ENCODE data around the gene ZNF217.
"Not testable (repeated sequence)": the region's sequence is repeated elsewhere in the genome, so short reads cannot be mapped to it uniquely, and the experiment has no call there.

ZNF217 gene

GRCh38 chr20:53581444-53582250 is 12.0 kb downstream of the ZNF217 start:
- DNase-seq, result no peak

- no peak for DNase-seq
Measured at GRCh38 chr20:53580376-53581111, 13.1 kb downstream of the ZNF217 start.

DNA sequence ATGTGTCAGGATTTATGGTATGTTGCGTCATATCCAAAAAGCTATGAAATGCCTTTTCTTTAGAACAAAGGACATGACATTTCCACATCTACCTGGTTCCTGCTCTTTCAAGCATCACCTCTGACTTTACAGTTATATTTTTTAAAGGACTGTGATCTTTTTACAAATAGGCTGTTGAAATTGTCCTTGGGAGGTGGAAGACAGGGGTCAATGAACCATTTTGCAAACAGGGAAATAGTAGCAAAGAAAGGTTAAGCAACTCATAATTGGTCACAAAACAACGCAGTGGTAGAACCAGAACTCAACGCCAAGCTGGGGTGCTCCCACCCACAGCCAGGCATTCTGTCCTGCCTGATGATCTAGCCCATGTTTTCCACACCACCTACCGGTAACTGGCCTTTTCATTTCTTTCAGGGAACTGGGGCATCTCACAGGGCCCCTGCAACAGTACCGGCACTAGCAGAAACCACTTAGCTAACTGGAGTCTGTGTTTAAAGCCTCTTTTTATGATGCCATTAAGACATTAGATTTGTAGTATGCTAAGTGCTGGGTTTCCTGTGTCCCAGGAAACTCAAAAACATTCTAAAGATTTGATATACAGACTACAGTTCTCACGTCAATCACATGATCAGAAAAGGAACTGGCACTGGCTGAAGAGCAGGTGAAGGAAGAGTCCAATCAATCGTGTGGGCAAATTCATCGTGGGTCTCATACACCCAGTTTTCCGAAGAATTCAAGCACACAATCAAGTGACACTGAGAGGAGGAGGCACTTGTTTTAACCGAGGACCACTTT is 13.9 kb downstream of the ZNF217 start:
- no peak for DNase-seq

GRCh38 chr20:53579266-53579580 is 14.4 kb downstream of the ZNF217 start:
- DNase-seq, result no peak

DNA sequence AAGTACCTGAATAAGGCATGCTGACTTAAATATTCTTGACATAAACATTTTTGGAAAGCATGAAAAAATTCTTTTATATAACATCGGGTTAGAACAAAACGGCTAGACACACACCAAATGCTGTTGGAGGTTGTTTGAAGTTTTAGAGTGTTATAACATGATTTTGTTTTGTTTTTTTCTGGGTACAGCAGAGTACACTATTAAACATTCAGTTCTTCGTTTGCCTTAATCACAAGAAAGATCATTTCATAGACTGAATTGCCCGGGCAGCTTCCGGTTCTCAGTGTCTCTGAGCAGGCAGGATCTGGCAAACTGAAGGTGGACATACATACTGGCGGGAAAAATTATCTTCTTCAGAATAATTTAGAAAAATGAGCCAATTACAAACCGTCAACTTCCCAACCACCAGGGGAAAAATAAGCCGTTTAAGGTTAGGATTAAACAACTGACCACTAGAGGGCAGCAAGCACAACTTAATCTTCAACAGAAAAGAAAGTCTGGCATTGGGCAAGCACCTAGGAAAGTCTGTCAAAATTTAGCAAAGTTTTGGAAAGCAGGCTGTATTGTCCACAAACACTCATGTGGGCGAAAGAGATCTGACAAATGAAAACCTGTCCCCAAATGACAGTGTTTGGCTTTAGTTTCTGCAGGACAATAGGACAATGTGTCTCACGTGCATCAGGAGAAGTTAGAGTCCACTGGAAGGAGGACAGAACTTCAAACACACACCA is 15.0 kb downstream of the ZNF217 start:
- peak; percentile 16 for DNase-seq

DNA sequence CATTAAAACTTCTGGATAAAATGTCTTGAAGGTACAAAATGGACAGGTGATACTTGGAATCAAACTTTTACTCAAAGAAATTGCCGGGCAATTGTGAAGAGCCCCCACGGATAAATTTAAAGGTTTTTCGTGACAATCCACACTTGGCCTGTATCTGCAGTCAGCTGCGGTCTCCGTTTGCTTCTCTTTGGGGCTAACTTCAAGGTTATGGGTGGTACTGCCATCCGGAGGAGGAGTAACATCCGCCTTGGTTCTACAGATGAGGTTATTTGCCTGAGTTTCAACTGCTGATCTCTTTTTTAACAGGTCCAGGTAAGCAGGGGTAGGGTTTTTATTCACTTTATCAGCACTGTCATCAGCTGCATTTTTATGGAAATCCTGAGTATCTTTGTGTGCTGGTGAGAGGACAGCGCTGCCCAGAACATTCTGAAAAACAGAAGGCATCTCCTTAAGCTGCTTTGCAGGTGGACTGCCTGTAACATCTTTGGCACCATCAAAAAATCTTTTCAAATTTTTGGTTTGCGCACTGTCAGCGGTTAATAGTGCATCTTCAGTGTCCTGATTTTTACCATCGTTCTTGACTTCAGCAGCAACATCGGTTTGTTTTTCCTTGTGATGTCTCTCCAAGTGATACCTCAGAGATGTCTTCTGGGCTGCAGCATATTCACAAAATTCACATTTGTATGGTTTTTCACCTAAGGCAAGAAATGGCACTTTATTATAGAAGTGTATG is 16.9 kb downstream of the ZNF217 start:
- DNase-seq, result no peak

GRCh38 chr20:53576195-53576580 is 17.5 kb downstream of the ZNF217 start:
- no peak for DNase-seq

- no peak for DNase-seq
Measured at GRCh38 chr20:53575481-53576194, 18.0 kb downstream of the ZNF217 start.

GRCh38 chr20:53574819-53575218 is 18.8 kb downstream of the ZNF217 start:
- DNase-seq, result no peak

GRCh38 chr20:53574259-53574789 is 19.3 kb downstream of the ZNF217 start:
- DNase-seq, result no peak

GRCh38 chr20:53571555-53572286 is 21.9 kb downstream of the ZNF217 start:
- DNase-seq, result no peak

DNA sequence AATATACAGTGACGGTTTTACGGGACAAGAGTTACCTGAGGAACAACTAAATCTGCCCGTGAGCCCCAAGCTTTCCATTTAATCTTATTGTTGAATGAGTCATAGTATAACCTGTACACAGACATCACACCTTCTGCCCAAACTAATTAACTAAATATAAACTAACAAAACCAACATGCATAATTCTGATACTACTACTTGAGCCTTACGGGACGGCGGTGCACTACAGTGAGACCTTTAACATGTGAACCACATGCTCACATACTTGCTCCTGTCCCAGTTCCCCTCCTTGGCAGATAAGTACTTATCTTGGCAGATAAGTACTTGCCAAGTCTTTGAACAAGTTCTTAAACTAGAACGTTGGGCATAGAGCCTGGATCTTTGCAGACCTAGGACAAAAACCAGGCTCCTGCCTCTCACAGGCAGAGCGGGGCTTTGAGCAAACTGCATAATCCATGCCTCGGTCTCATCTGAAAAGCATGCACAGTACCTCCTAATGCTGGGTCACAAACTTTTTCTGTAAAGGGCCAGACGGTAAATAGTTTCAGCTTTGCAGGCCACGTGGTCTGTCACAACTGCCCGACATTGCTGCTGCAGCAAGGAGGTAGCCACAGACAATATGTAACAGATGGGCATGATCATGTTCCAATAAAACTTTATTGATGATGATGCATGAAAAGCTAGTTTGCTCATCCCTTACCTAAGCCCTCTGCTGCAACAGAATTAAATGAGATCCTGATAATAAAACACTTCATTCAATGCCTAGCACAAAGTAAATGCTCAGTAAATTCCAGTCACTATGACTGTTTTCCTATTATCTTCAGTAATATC is 23.0 kb downstream of the ZNF217 start:
- no peak for DNase-seq

DNA sequence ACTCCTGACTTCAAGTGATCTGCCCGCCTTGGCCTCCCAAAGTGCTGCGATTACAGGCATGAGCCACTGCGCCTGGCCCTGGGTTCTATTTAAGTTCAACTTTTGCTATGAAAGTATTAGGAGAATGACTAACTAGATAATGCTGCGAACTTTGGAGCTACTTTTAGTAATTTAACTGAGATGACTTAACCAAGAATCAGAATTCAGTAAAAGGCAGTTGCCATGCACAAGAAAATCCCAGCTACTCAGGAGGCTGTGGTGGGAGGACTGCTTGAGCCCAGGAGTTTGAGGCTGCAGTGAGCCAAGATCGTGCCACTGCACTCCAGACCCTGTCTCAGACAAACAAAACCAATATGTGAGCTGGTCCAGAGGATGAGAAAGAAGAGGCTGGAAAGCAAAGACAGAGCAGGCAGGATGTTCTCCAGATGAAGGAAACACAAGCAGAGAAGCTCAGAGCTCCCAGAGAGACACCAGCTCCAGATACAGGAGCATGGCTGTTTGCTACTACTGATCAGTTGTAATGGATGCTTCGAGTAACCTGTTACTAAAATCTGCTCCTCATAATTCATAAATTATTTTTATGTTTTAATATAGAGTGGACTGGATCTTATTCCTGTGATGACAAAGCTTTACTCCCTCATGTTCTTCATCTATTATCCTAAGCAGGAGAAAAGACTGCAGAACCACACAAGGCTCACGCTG is 23.9 kb downstream of the ZNF217 start:
- no peak for DNase-seq

- no peak for DNase-seq
Measured at GRCh38 chr20:53569005-53569404, 24.6 kb downstream of the ZNF217 start.

DNA sequence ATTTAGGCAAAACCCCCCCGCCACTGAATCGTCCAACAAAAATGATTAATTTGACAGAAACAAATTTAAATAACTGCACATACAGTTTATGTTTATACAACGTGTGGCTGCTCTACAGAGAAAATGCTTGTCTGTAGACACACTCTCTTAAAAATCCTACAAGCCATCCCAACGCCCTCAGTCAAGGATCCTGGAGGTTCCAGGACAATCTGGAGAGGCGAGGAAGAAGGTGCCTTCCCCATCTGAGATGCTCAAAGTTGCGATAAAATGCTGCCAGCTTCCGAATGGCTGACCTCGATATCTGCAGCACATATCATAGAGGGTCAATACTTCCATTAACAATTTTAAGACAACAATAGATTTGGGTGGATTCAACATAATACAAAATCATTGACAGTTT is 25.3 kb downstream of the ZNF217 start:
- no peak for DNase-seq

DNA sequence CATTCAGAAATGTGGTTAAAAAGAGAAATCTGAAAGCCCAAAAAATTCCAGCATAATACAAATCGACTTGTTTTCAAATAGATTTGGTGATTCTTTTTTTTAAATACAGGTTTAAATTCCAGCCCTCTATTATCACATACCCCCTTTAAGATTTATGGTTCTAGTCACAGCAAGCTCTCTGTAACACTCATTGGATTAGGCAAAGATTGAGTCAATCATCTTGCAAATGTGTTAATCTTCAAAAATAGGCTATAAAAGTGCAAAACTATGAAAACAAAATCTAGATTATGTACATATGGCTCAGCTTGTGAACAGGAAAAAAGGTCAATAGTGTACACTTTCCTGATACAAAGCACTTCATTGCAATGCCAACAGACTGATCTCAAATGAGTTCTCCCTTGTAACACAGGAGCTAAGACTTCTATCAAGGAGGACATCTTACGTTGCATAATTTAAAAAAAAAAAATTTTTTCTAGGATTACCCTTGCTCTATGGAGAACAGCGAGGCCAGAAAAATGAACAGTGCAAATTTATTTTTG is 26.2 kb downstream of the ZNF217 start:
- no peak for DNase-seq

- not testable (repeated sequence) for DNase-seq
Measured at GRCh38 chr20:53566623-53567022, 27.0 kb downstream of the ZNF217 start.

DNA sequence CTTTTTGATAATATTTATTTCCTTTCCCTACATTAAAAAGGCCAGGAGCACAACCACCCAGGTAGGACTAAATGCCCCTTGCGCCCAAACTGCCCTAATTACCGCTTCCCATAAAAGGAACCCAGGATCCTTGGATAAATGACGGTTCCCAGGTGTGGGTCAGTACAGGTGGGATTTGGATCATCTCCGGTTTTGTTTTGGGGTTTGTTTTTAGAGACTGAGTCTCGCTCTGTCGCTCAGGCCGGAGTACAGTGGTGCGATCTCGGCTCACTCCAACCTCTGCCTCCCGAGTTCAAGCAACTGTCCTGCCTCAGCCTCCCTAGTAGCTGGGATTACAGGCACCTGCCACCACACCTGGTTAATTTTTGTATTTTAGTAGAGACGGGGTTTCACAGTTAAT is 28.4 kb downstream of the ZNF217 start:
- DNase-seq, result no peak

All from stimulated activated naive CD4-positive, alpha-beta T cell treated with Interleukin-2 at 50 U/mL for 16 hours (primary cell).